GM12873 (cell line): ENCODE data around the gene COL1A1.

Experiments
- CTCF ChIP-seq: IDR thresholded peaks from 2 replicates; pipeline ENCODE4 v1.5.1; 2012; ENCODE audit warnings: low read depth, mild to moderate bottlenecking, moderate library complexity, low read length, control low read depth; ENCODE audit not compliant: insufficient read depth; ENCODE audit errors: missing control alignments

COL1A1 gene

GRCh38 chr17:50208611-50209061, 7.2 kb upstream of the COL1A1 start:
- no peak for TF ChIP-seq CTCF

- TF ChIP-seq CTCF, result no peak
These were observed 6.5 kb upstream of the COL1A1 start for GRCh38 chr17:50207792-50208567.

GRCh38 chr17:50207315-50207714, 5.9 kb upstream of the COL1A1 start:
- TF ChIP-seq CTCF, result no peak

- TF ChIP-seq CTCF, result no peak
These were observed 5.3 kb upstream of the COL1A1 start for GRCh38 chr17:50206604-50207293.

GRCh38 chr17:50205963-50206505, 4.6 kb upstream of the COL1A1 start:
- TF ChIP-seq CTCF, result no peak

GRCh38 chr17:50205111-50205962, 3.9 kb upstream of the COL1A1 start:
- TF ChIP-seq CTCF, result no peak
